ENCODE data around the gene E2F3. TPM values are rescaled to one million over a fixed set of nuclear protein-coding genes. Genes with fewer than 3 reads are reported as not detected.

E2F3 gene
- total and polyA plus RNA-seq, 12 donors = 5.2 to 12.0 (median 7.8) TPM

DNA sequence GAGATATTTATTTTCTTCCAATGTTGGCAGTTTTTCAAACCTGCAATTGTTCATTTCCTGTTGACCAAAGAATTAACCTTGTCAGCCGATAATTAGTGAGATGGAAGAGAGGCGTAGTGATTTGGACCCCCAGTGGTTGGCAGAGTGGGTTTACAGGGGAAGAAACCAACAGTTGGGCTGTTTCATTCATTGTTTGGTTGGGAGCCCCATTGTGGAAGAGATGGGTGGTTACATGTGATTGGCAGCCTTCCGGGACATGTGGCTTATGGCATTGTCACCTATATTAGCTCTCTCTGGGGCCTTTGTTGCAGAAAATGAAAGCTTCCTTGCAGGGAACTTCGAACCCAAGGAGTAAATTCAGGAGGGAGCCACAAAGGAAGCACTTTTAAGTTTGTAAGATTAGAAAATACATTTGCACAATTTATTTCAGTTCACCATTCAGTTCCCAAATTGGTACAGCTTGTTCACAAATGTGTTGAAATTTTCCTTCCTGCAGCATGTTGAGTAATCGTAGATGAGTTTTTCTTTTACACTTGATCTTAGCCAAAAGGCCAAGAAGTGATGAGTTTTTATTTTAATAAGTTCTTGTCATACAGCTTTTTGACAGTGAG, 82.3 kb downstream of the E2F3 start:
- no peaks in the 10 kb centered on the region for H3K9me3 ChIP-seq (replicated peaks in 1 of 3)
- no peak for DNase-seq
- no peak overlapping the region for H3K4me3 ChIP-seq
- no peaks in the 10 kb centered on the region for H3K4me1 ChIP-seq (replicated peaks in 1 of 2)
- H3K36me3 ChIP-seq (replicated peaks in 1 of 2) = peaks cover 0 to 10% of the 10 kb centered on the region in 2 donors
- peak overlapping the region in 2 of 5 donors; percentile 17 to 38 for H3K27ac ChIP-seq
- WGBS, 4 donors = 72 to 76% (median 75%) methylated on average over 5 of the region's 5 CpGs
- intact Hi-C loops (cut with DNase I) = no loop called here
- no peak for TF ChIP-seq POLR2A (IDR thresholded peaks at IDR 0.05)
- TF ChIP-seq, protein P1, sequence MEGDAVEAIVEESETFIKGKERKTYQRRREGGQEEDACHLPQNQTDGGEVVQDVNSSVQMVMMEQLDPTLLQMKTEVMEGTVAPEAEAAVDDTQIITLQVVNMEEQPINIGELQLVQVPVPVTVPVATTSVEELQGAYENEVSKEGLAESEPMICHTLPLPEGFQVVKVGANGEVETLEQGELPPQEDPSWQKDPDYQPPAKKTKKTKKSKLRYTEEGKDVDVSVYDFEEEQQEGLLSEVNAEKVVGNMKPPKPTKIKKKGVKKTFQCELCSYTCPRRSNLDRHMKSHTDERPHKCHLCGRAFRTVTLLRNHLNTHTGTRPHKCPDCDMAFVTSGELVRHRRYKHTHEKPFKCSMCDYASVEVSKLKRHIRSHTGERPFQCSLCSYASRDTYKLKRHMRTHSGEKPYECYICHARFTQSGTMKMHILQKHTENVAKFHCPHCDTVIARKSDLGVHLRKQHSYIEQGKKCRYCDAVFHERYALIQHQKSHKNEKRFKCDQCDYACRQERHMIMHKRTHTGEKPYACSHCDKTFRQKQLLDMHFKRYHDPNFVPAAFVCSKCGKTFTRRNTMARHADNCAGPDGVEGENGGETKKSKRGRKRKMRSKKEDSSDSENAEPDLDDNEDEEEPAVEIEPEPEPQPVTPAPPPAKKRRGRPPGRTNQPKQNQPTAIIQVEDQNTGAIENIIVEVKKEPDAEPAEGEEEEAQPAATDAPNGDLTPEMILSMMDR (IDR thresholded peaks at IDR 0.05) = no peak
- no peaks in the 10 kb centered on the region for H3K27me3 ChIP-seq

DNA sequence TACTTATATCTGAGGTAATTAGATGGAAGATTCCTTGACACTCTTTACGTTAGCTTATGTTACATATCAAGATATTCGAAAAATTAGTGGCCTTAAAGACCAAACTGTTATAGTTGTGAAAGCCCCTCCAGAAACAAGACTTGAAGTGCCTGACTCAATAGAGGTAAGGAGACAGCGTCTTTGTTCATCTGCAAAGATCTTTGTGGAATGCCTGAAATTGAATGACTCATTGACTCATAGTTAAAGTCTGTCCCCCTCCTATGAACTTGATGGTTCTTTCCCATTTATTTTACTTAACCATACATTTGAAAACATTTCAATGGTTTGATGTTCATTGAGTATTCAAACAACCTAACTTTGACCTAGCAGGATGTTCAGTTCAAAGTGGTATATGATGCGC, 85.0 kb downstream of the E2F3 start:
- DNase-seq = no peak
- no peaks in the 10 kb centered on the region for H3K9me3 ChIP-seq (replicated peaks in 1 of 3)
- TF ChIP-seq, protein P1 (IDR thresholded peaks at IDR 0.05) = no peak
- no peak overlapping the region for H3K4me3 ChIP-seq
- H3K4me1 ChIP-seq (replicated peaks in 1 of 2) = no peaks in the 10 kb centered on the region
- 96 to 98% (median 98%) methylated on average over 4 of the region's 4 CpGs for WGBS, 4 donors
- intact Hi-C loops (cut with DNase I) = no loop called here
- H3K36me3 ChIP-seq (replicated peaks in 1 of 2) = peaks cover 0 to 13% of the 10 kb centered on the region in 2 donors
- no peak overlapping the region for H3K27ac ChIP-seq
- no peaks in the 10 kb centered on the region for H3K27me3 ChIP-seq

DNA sequence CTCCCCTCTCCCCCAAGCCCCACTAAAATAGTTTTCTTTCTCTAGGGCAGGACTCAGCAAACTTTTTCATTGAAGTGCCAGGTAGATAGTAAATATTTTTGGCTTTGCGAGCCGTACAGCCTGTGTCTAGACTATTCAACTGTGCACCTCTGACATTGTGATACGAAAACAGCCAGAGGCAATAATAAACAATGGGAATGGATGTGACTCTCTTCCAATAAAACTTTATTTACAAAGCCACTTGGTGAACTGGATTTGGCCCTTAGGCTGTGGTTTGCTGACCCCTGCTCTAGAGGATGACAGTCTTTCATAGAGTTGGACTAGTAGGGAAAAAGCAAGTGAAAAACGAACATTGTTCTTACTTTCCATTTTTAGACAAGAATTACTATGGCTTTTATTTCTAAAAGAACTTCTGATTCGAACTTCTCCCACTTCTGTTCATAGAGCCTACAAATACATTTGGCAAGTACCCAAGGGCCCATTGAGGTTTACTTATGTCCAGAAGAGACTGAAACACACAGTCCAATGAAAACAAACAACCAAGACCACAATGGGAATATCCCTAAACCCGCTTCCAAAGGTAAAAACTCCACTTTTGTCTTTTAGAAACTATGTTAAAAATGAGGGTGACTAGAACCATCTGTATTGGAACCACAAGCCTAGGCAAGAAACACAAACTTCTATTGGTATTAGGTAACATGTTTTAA, 86.1 kb downstream of the E2F3 start:
- TF ChIP-seq, protein P1 (IDR thresholded peaks at IDR 0.05) = no peak
- TF ChIP-seq POLR2A (IDR thresholded peaks at IDR 0.05) = no peak
- no peak overlapping the region for H3K27ac ChIP-seq
- intact Hi-C loops (cut with DNase I) = no loop called here
- no peaks in the 10 kb centered on the region for H3K4me1 ChIP-seq (replicated peaks in 1 of 2)
- DNase-seq = no peak
- peaks cover 0 to 11% of the 10 kb centered on the region in 2 donors for H3K36me3 ChIP-seq (replicated peaks in 1 of 2)
- 92 to 93% (median 93%) methylated on average over 6 of the region's 6 CpGs for WGBS, 4 donors
- H3K9me3 ChIP-seq (replicated peaks in 1 of 3) = no peaks in the 10 kb centered on the region
- H3K4me3 ChIP-seq = no peak overlapping the region
- H3K27me3 ChIP-seq = no peaks in the 10 kb centered on the region

DNA sequence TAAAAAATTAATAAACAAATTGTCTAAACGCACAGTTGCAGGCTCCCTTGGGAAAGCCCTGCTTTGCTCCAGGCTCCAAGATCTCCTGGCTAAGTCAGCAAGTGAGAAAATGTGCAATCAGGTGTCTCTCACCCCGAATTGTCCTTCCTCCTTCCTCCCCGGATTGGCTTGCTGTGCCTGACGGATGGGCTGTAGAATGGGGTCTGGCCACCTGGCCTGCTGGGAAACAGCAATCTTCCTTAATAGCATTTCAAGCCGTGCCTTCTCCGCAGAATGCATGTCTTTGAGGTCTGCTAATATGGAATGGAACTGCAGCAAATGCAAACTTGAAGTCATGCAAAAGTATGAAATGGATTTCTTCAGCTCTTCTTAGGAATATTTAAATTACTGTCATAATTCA, 88.9 kb downstream of the E2F3 start:
- no peaks in the 10 kb centered on the region for H3K27me3 ChIP-seq
- H3K9me3 ChIP-seq (replicated peaks in 1 of 3) = no peaks in the 10 kb centered on the region
- DNase-seq = no peak
- TF ChIP-seq POLR2A (IDR thresholded peaks at IDR 0.05) = no peak
- TF ChIP-seq, protein P1 (IDR thresholded peaks at IDR 0.05) = no peak
- WGBS, 4 donors = 90 to 97% (median 95%) methylated on average over 6 of the region's 6 CpGs
- H3K36me3 ChIP-seq (replicated peaks in 1 of 2) = peaks cover 0 to 11% of the 10 kb centered on the region in 2 donors
- no peak overlapping the region for H3K27ac ChIP-seq
- intact Hi-C loops (cut with DNase I) = no loop called here
- H3K4me3 ChIP-seq = no peak overlapping the region
- no peaks in the 10 kb centered on the region for H3K4me1 ChIP-seq (replicated peaks in 1 of 2)

Data from adrenal gland (tissue), 12 donors.